ENCODE results near the gene SPINK13.
"Not testable (repeated sequence)": the region's sequence is repeated elsewhere in the genome, so short reads cannot be mapped to it uniquely, and the experiment has no call there.

SPINK13 gene

GRCh38 chr5:148268566-148268965, at the start of gene SPINK13:
Gene SPINK13, plus strand, starts transcription at chr5:148268794. Its CDS starts 1,279 bp downstream, at chr5:148270073.
- no peak for DNase-seq

GRCh38 chr5:148221508-148221907, 47.1 kb upstream of the SPINK13 start:
- no peak for DNase-seq

- no peak for DNase-seq
Observed at GRCh38 chr5:148224117-148224742, 44.4 kb upstream of the SPINK13 start.

- DNase-seq = no peak
Observed at GRCh38 chr5:148228392-148228984, 40.1 kb upstream of the SPINK13 start.

- no peak for DNase-seq
Observed at GRCh38 chr5:148229840-148230239, 38.8 kb upstream of the SPINK13 start.

- no peak for DNase-seq
Observed at GRCh38 chr5:148230240-148230639, 38.4 kb upstream of the SPINK13 start.

- no peak for DNase-seq
Observed at GRCh38 chr5:148237785-148238417, 30.7 kb upstream of the SPINK13 start.

GRCh38 chr5:148238418-148238794, 30.2 kb upstream of the SPINK13 start, which contains the start of gene MARCOL:
Gene MARCOL, plus strand, starts transcription at chr5:148238525. Its CDS starts 73 bp downstream, at chr5:148238598.
- no peak for DNase-seq

GRCh38 chr5:148248894-148249293, 19.7 kb upstream of the SPINK13 start:
- DNase-seq = no peak

- no peak for DNase-seq
Observed at GRCh38 chr5:148255456-148255855, 13.1 kb upstream of the SPINK13 start.

GRCh38 chr5:148259288-148259687, 9.3 kb upstream of the SPINK13 start:
- no peak for DNase-seq

- no peak for DNase-seq
Observed at GRCh38 chr5:148261221-148261620, 7.4 kb upstream of the SPINK13 start.

GRCh38 chr5:148267962-148268361, 632 bp upstream of the SPINK13 start:
- DNase-seq = no peak

- DNase-seq = not testable (repeated sequence)
Observed at GRCh38 chr5:148275129-148275528, 6.5 kb downstream of the SPINK13 start.

- not testable (repeated sequence) for DNase-seq
Observed at GRCh38 chr5:148280893-148281292, 12.3 kb downstream of the SPINK13 start.

GRCh38 chr5:148281336-148281735, 12.7 kb downstream of the SPINK13 start:
- not testable (repeated sequence) for DNase-seq

- no peak for DNase-seq
Observed at GRCh38 chr5:148290271-148291195, 21.9 kb downstream of the SPINK13 start.

GRCh38 chr5:148297731-148298130, 29.1 kb downstream of the SPINK13 start:
- DNase-seq = no peak

- no peak for DNase-seq
Observed at GRCh38 chr5:148306446-148306845, 37.9 kb downstream of the SPINK13 start.

GRCh38 chr5:148309019-148309418, 40.4 kb downstream of the SPINK13 start:
- DNase-seq = no peak

GRCh38 chr5:148309746-148310145, 41.2 kb downstream of the SPINK13 start:
- DNase-seq = no peak

- DNase-seq = no peak
Observed at GRCh38 chr5:148311484-148311883, 42.9 kb downstream of the SPINK13 start.

GRCh38 chr5:148312153-148312552, 43.6 kb downstream of the SPINK13 start, which contains the start of gene SPINK7:
Gene SPINK7, plus strand, starts transcription at chr5:148312423. Its CDS starts 61 bp downstream, at chr5:148312484.
- DNase-seq = no peak

Measured in activated T-cell treated with anti-CD3 and anti-CD28 coated beads, Interleukin-2, amount 50 U/mL, for 48 hours (primary cell).